Endodermal cell (in vitro differentiated cells): ENCODE data around the gene TOLLIP. TPM values are rescaled to one million over a fixed set of nuclear protein-coding genes. Genes with fewer than 3 reads are reported as not detected.
A peak's percentile ranks its signal among the peaks of the same experiment; 100 is the strongest.

Source experiments
- DNase-seq: peaks from one replicate; pipeline ENCODE4 v3.0.0-alpha.2; 2017
- H3K27ac ChIP-seq: 2 replicates; pipeline ENCODE4 v1.5.1; 2013; ENCODE audit warnings: mild to moderate bottlenecking, low read depth, low read length, moderate library complexity
- H3K27me3 ChIP-seq: 2 replicates; pipeline ENCODE4 v1.6.1; 2013; ENCODE audit warnings: mild to moderate bottlenecking, low read length, moderate library complexity; ENCODE audit not compliant: insufficient read depth, control insufficient read depth, poor library complexity, severe bottlenecking
- H3K36me3 ChIP-seq: 2 replicates; pipeline ENCODE4 v1.7.0; 2013; ENCODE audit warnings: mild to moderate bottlenecking, low read length, moderate library complexity; ENCODE audit not compliant: control insufficient read depth, insufficient read depth
- H3K4me1 ChIP-seq: one replicate; pipeline ENCODE4 v1.7.0; 2013; ENCODE audit warnings: low read length; ENCODE audit not compliant: control insufficient read depth, insufficient read depth
- H3K4me3 ChIP-seq: 2 replicates; pipeline ENCODE4 v1.5.1; 2013; ENCODE audit warnings: mild to moderate bottlenecking, low read length, moderate library complexity
- H3K9ac ChIP-seq: 2 replicates; pipeline ENCODE4 v1.6.1; 2013; ENCODE audit warnings: mild to moderate bottlenecking, low read length, moderate library complexity; ENCODE audit not compliant: poor library complexity, severe bottlenecking; ENCODE audit errors: extremely low read depth
- H3K9me3 ChIP-seq: 2 replicates; pipeline ENCODE4 v1.6.1; 2013; ENCODE audit warnings: mild to moderate bottlenecking, low read length, moderate library complexity; ENCODE audit not compliant: control insufficient read depth
- H3K27ac Mint-ChIP-seq: 2 replicates; pipeline ENCODE4 v1.8.0; 2020; ENCODE audit warnings: mixed read lengths
- H3K27me3 Mint-ChIP-seq: 2 replicates; pipeline ENCODE4 v1.8.0; 2021; ENCODE audit warnings: mild to moderate bottlenecking, mixed read lengths; ENCODE audit not compliant: insufficient read depth
- H3K36me3 Mint-ChIP-seq: 2 replicates; pipeline ENCODE4 v1.8.0; 2020; ENCODE audit warnings: low read depth, mixed read lengths
- H3K4me1 Mint-ChIP-seq: 2 replicates; pipeline ENCODE4 v1.8.0; 2020; ENCODE audit warnings: mixed read lengths
- H3K4me3 Mint-ChIP-seq: 2 replicates; pipeline ENCODE4 v1.8.0; 2020; ENCODE audit warnings: mild to moderate bottlenecking, moderate library complexity, mixed read lengths
- H3K9me3 Mint-ChIP-seq: 2 replicates; pipeline ENCODE4 v1.8.0; 2020; ENCODE audit warnings: mild to moderate bottlenecking, mixed read lengths
- CTCF ChIP-seq: fragments of 200-600 bp; sonication (generic); conservative IDR thresholded peaks from 2 replicates; pipeline ENCODE4 v1.5.0; 2021; ENCODE audit warnings: antibody characterized with exemption, mild to moderate bottlenecking
- WGBS, 2 experiments: methylation state at CpG; one replicate each; pipeline versions ENCODE4 v1.1.5 to v1.1.7; 2013; ENCODE audit warnings: missing lambda C conversion rate in 2 of 2, mixed read lengths in 1 of 2; ENCODE audit not compliant: insufficient coverage in 1 of 2, insufficient read length in 1 of 2; 5-methylcytosine and 5-hydroxymethylcytosine counted together
- total RNA-seq, 2 donors: library from RNA; stranded (reverse); fragmentation: NEBNext Ultra II Directional in 1 of 2; extraction: Animal tissue kit (Norgen Biotek cat#: 25700) in 1 of 2; gene quantifications; 2 replicates in 1 of 2; 3 replicates in 1 of 2; pipeline ENCODE4 v1.2.1, GENCODE V29; 2021

Gene TOLLIP
- total RNA-seq, 2 donors from 2014 or later = 34.3 to 37.4 TPM

DNA sequence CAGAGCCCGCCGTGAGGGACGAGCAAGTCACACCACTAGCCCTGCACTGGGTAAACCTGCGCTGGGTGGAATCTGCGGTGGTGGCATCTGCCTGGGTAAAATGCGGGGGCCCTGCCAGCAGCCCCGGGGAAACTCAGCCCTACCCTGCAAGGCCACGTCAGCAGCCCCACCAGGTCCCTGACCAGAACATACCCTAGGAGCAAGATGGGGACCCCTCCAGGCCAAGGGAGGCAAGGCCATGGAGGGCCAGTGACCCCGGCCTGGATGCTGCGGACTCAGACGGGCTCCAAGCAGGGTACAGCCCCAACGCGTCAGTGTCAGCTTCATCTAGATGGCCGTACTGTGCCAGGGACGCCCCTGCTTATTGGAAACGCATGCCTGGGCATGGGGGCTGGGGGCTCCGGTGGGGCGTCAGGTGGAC is 26.3 kb downstream of the TOLLIP start:
- no peaks in the 10 kb centered on the region for H3K9me3 ChIP-seq
- Mint-ChIP-seq H3K4me1 (no peaks in the 10 kb centered on the region), H3K27me3 (no peaks in the 10 kb centered on the region), H3K9me3 (no peaks in the 10 kb centered on the region), H3K4me3 (no peak overlapping the region), H3K36me3 (peaks cover 33% of the 10 kb centered on the region), H3K27ac (no peak overlapping the region)
- no peak overlapping the region for H3K27ac ChIP-seq
- TF ChIP-seq CTCF = no peak
- no peaks in the 10 kb centered on the region for H3K4me1 ChIP-seq
- H3K36me3 ChIP-seq = peaks cover 17% of the 10 kb centered on the region
- no peak for DNase-seq
- WGBS, 2 experiments = 95 to 97% methylated on average over 17 to 18 of the region's 18 CpGs
- H3K9ac ChIP-seq = no peak overlapping the region
- no peak overlapping the region for H3K4me3 ChIP-seq
- H3K27me3 ChIP-seq = no peaks in the 10 kb centered on the region

- Mint-ChIP-seq H3K27me3 (no peaks in the 10 kb centered on the region), H3K36me3 (peaks cover 32% of the 10 kb centered on the region), H3K27ac (no peak overlapping the region), H3K9me3 (no peaks in the 10 kb centered on the region), H3K4me3 (no peak overlapping the region), H3K4me1 (no peaks in the 10 kb centered on the region)
- 56 to 68% methylated on average over 3 of the region's 3 CpGs for WGBS, 2 experiments
- Histone ChIP-seq H3K36me3 (peaks cover 14% of the 10 kb centered on the region), H3K4me3 (no peak overlapping the region), H3K9ac (no peak overlapping the region), H3K4me1 (no peaks in the 10 kb centered on the region), H3K27ac (peak overlapping the region; percentile 18), H3K27me3 (no peaks in the 10 kb centered on the region), H3K9me3 (no peaks in the 10 kb centered on the region)
- no peak for DNase-seq
- no peak for TF ChIP-seq CTCF
Measured at GRCh38 chr11:1281974-1282365, 27.5 kb downstream of the TOLLIP start.

DNA sequence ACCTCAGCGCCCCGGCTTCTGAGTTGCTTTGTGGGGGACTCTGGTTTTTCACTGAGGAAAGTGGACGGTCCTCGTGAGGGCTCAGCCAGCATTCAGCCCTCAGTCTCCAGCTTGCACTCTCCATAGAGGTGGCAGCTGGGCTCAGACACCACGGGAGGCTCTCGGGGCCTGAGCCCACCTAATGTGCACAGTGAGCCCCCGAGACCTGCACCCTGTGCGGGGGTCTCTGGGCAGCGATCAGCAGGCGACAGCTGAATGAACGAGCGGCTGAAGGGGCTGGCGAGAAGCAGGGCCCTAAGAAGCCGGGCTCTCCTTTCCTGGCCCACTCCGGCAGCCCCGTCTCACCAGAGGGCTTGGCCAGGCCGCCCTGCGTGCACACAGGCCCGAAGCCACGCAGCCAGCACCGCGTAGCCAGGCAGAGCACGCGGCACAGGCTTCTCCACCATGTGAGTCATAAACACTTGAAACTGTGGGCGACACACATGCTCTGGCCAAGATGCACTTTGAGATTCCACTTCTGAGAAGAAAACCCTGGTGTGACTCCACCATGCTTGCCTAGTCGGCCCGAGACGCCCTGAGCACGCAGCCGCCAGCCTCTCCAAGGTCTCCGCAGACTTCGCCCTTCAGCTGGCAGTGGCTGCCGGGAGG is 28.0 kb downstream of the TOLLIP start:
- Mint-ChIP-seq H3K4me3 (no peak overlapping the region), H3K9me3 (no peaks in the 10 kb centered on the region), H3K4me1 (no peaks in the 10 kb centered on the region), H3K36me3 (peaks cover 31% of the 10 kb centered on the region), H3K27me3 (no peaks in the 10 kb centered on the region), H3K27ac (no peak overlapping the region)
- Histone ChIP-seq H3K9ac (no peak overlapping the region), H3K4me1 (no peaks in the 10 kb centered on the region), H3K36me3 (peaks cover 9% of the 10 kb centered on the region), H3K4me3 (no peak overlapping the region), H3K9me3 (no peaks in the 10 kb centered on the region), H3K27me3 (no peaks in the 10 kb centered on the region), H3K27ac (peak overlapping the region; percentile 18)
- DNase-seq = no peak
- WGBS, 2 experiments = 90 to 92% methylated on average over 20 to 33 of the region's 33 CpGs
- no peak for TF ChIP-seq CTCF
